Activated naive CD4-positive, alpha-beta T cell treated with anti-CD3 and anti-CD28 coated beads, Interleukin-2, amount 50 U/mL, for 24 hours (primary cell): ENCODE measurements around the gene DLGAP4.
A peak's percentile ranks its signal among the peaks of the same experiment; 100 is the strongest.
"Not testable (repeated sequence)": the region's sequence is repeated elsewhere in the genome, so short reads cannot be mapped to it uniquely, and the experiment has no call there.

Source experiments
- H3K27ac Mint-ChIP-seq: one replicate; pipeline ENCODE4 v1.8.0; 2021; ENCODE audit warnings: mild to moderate bottlenecking, mixed read lengths
- H3K27me3 Mint-ChIP-seq: one replicate; pipeline ENCODE4 v1.8.0; 2021; ENCODE audit warnings: mixed read lengths
- H3K36me3 Mint-ChIP-seq: one replicate; pipeline ENCODE4 v1.8.0; 2021; ENCODE audit warnings: mixed read lengths
- H3K4me1 Mint-ChIP-seq: one replicate; pipeline ENCODE4 v1.8.0; 2021; ENCODE audit warnings: mixed read lengths
- H3K4me3 Mint-ChIP-seq: one replicate; pipeline ENCODE4 v1.8.0; 2021; ENCODE audit warnings: mild to moderate bottlenecking, mixed read lengths
- H3K9me3 Mint-ChIP-seq: one replicate; pipeline ENCODE4 v1.8.0; 2021; ENCODE audit warnings: mixed read lengths

DLGAP4 gene

DNA sequence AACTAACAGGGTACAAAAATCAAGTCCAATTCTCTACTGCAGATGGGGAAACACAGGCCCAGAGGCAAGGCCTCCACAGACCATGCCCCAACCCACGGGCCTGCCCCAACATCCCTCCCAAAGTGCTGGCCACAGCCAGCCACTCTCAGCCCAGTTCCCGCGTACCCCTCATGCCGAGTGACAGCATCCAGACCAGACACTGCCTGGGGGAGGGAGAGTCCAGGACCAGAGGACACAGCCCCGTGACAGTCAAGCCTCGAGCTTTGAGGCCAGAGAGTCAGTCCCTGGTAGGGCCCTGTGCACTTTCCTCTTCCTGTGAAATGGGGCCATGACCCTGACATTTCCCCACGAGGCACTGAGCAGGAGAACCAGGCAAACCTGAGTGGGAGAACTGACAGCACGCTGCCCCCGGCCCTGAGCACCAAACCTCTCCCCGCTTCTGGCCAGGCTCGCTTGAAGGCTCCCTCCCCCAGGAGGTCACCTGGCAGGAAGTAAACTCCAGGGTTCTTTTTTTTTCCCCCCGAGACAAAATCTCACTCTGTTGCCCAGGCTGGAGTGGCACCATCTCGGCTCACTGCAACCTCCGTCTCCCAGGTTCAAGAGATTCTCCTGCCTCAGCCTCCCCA lies 240.1 kb downstream of the DLGAP4 start:
- no peaks in the 10 kb centered on the region for H3K36me3 Mint-ChIP-seq
- no peak overlapping the region for H3K4me3 Mint-ChIP-seq
- H3K27ac Mint-ChIP-seq, result no peak overlapping the region

GRCh38 chr20:36547186-36548005 lies 241.3 kb downstream of the DLGAP4 start:
- H3K9me3 Mint-ChIP-seq, result no peaks in the 10 kb centered on the region
- no peaks in the 10 kb centered on the region for H3K4me1 Mint-ChIP-seq
- H3K36me3 Mint-ChIP-seq, result no peaks in the 10 kb centered on the region
- no peaks in the 10 kb centered on the region for H3K27me3 Mint-ChIP-seq
- no peak overlapping the region for H3K4me3 Mint-ChIP-seq
- no peak overlapping the region for H3K27ac Mint-ChIP-seq

More for the DNA sequence above, 240.1 kb downstream of the DLGAP4 start:
- Mint-ChIP-seq H3K9me3 (no peaks in the 10 kb centered on the region), H3K4me1 (no peaks in the 10 kb centered on the region), H3K27me3 (no peaks in the 10 kb centered on the region)

- H3K9me3 Mint-ChIP-seq, result no peaks in the 10 kb centered on the region
- H3K27me3 Mint-ChIP-seq, result no peaks in the 10 kb centered on the region
- H3K4me3 Mint-ChIP-seq, result no peak overlapping the region
- H3K36me3 Mint-ChIP-seq, result no peaks in the 10 kb centered on the region
- H3K27ac Mint-ChIP-seq, result no peak overlapping the region
- H3K4me1 Mint-ChIP-seq, result no peaks in the 10 kb centered on the region
Observed at GRCh38 chr20:36548006-36548315, 241.8 kb downstream of the DLGAP4 start.

GRCh38 chr20:36548704-36549627 lies 242.8 kb downstream of the DLGAP4 start:
- no peaks in the 10 kb centered on the region for H3K4me1 Mint-ChIP-seq
- no peak overlapping the region for H3K4me3 Mint-ChIP-seq
- H3K27ac Mint-ChIP-seq, result no peak overlapping the region
- H3K27me3 Mint-ChIP-seq, result no peaks in the 10 kb centered on the region
- H3K36me3 Mint-ChIP-seq, result no peaks in the 10 kb centered on the region
- H3K9me3 Mint-ChIP-seq, result no peaks in the 10 kb centered on the region

DNA sequence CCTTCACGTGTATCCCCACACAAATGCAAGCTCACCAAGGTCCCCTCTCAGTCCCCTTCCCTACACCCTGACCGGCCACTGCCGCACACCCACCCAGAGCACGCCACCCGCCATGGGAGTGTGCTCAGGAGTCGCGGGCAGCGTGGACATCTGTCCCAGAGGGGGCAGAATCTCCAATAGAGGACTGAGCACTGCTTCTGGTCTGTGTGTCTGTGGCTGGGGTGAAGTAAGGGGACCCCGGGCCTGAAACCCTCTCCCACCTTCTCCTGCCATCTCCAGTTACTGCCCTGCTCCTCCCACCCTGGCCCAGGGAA lies 243.4 kb downstream of the DLGAP4 start:
- no peaks in the 10 kb centered on the region for H3K36me3 Mint-ChIP-seq
- no peaks in the 10 kb centered on the region for H3K9me3 Mint-ChIP-seq
- no peak overlapping the region for H3K27ac Mint-ChIP-seq
- no peaks in the 10 kb centered on the region for H3K27me3 Mint-ChIP-seq
- H3K4me1 Mint-ChIP-seq, result no peaks in the 10 kb centered on the region
- H3K4me3 Mint-ChIP-seq, result no peak overlapping the region

GRCh38 chr20:36549942-36550789 lies 244.0 kb downstream of the DLGAP4 start:
- Mint-ChIP-seq H3K27me3 (no peaks in the 10 kb centered on the region), H3K36me3 (no peaks in the 10 kb centered on the region), H3K9me3 (no peaks in the 10 kb centered on the region), H3K27ac (no peak overlapping the region), H3K4me1 (peaks cover under 1% of the 10 kb centered on the region), H3K4me3 (no peak overlapping the region)

GRCh38 chr20:36550790-36551299 lies 244.7 kb downstream of the DLGAP4 start:
- no peak overlapping the region for H3K4me3 Mint-ChIP-seq
- H3K27ac Mint-ChIP-seq, result no peak overlapping the region
- no peaks in the 10 kb centered on the region for H3K9me3 Mint-ChIP-seq
- H3K27me3 Mint-ChIP-seq, result no peaks in the 10 kb centered on the region
- no peaks in the 10 kb centered on the region for H3K36me3 Mint-ChIP-seq
- H3K4me1 Mint-ChIP-seq, result peaks cover 4% of the 10 kb centered on the region

- Mint-ChIP-seq H3K27me3 (no peaks in the 10 kb centered on the region), H3K36me3 (no peaks in the 10 kb centered on the region), H3K4me1 (peaks cover 12% of the 10 kb centered on the region), H3K4me3 (no peak overlapping the region), H3K27ac (no peak overlapping the region), H3K9me3 (no peaks in the 10 kb centered on the region)
Observed at GRCh38 chr20:36555248-36555647, 249.1 kb downstream of the DLGAP4 start.

GRCh38 chr20:36562724-36563123 lies 256.6 kb downstream of the DLGAP4 start:
- Mint-ChIP-seq H3K27me3 (no peaks in the 10 kb centered on the region), H3K4me3 (no peak overlapping the region), H3K9me3 (no peaks in the 10 kb centered on the region), H3K36me3 (peaks cover 2% of the 10 kb centered on the region), H3K27ac (no peak overlapping the region), H3K4me1 (peaks cover 4% of the 10 kb centered on the region)

- H3K9me3 Mint-ChIP-seq, result no peaks in the 10 kb centered on the region
- H3K4me3 Mint-ChIP-seq, result no peak overlapping the region
- H3K36me3 Mint-ChIP-seq, result peaks cover 2% of the 10 kb centered on the region
- no peak overlapping the region for H3K27ac Mint-ChIP-seq
- peaks cover 4% of the 10 kb centered on the region for H3K4me1 Mint-ChIP-seq
- H3K27me3 Mint-ChIP-seq, result no peaks in the 10 kb centered on the region
Observed at GRCh38 chr20:36563374-36563773, 257.2 kb downstream of the DLGAP4 start.

GRCh38 chr20:36564078-36564725 lies 258.1 kb downstream of the DLGAP4 start:
- not testable (repeated sequence) for H3K9me3 Mint-ChIP-seq, H3K27me3 Mint-ChIP-seq, H3K4me1 Mint-ChIP-seq, H3K27ac Mint-ChIP-seq, H3K36me3 Mint-ChIP-seq, H3K4me3 Mint-ChIP-seq

GRCh38 chr20:36564726-36565121 lies 258.6 kb downstream of the DLGAP4 start:
- not testable (repeated sequence) for H3K4me3 Mint-ChIP-seq, H3K36me3 Mint-ChIP-seq, H3K4me1 Mint-ChIP-seq

GRCh38 chr20:36565520-36565919 lies 259.4 kb downstream of the DLGAP4 start:
- H3K27ac Mint-ChIP-seq, result no peak overlapping the region

More at GRCh38 chr20:36564726-36565121, 258.6 kb downstream of the DLGAP4 start:
- not testable (repeated sequence) for H3K27me3 Mint-ChIP-seq, H3K9me3 Mint-ChIP-seq
- peak overlapping the region; percentile 9 for H3K27ac Mint-ChIP-seq

DNA sequence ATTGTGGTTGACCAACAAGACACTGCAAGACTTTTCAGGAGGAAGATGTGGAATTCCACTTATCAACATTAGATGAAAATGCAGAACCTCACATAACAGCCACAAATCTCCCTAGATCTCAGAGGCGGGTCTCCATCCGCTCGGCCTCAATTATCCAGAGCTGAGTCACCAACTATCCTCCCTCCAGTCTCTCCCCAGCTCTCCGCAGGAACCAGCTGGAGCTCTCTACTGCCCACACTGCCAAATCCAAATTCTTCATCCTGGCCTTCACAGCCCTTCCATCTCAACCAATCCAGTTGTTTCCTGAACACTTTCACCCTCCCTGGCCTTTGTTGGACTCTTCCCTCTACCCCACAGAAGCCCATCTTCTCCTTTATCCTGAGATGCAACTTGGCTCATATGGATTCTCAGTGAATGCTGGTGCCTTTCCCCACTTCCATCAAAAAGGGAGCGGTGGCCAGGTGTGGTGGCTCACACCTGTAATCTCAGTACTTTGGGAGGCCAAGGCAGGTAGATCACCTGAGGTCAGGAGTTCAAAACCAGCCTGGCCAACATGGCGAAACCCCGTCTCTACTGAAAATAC lies 263.8 kb downstream of the DLGAP4 start:
- H3K36me3 Mint-ChIP-seq, result peaks cover 4% of the 10 kb centered on the region
- H3K9me3 Mint-ChIP-seq, result no peaks in the 10 kb centered on the region
- no peaks in the 10 kb centered on the region for H3K27me3 Mint-ChIP-seq
- H3K4me1 Mint-ChIP-seq, result peaks cover 20% of the 10 kb centered on the region
- no peak overlapping the region for H3K4me3 Mint-ChIP-seq
- peak overlapping the region; percentile 76 for H3K27ac Mint-ChIP-seq

More at GRCh38 chr20:36565520-36565919, 259.4 kb downstream of the DLGAP4 start:
- Mint-ChIP-seq H3K27me3 (no peaks in the 10 kb centered on the region), H3K4me3 (no peak overlapping the region), H3K9me3 (no peaks in the 10 kb centered on the region), H3K4me1 (peaks cover 4% of the 10 kb centered on the region), H3K36me3 (peaks cover 2% of the 10 kb centered on the region)
